ENCODE results near the gene CENPU.

GRCh38 chr4:184722798-184723197 lies 11.1 kb downstream of the CENPU start:
- TF ChIP-seq POLR2AphosphoS5 (IDR thresholded peaks at IDR 0.05; ENCODE audit: low read depth) (no peak), EZH2 (IDR thresholded peaks at IDR 0.05; ENCODE audit: low read depth, unreplicated experiment) (no peak), CTCF (conservative IDR thresholded peaks at IDR 0.05; ENCODE audit: low read depth in 2 of 2) (no peak), EZH2phosphoT487 (IDR thresholded peaks at IDR 0.05; ENCODE audit: unreplicated experiment) (no peak), REST (IDR thresholded peaks at IDR 0.05; ENCODE audit: unreplicated experiment) (no peak), ZNF331 (CRISPR knock-in tag; IDR thresholded peaks at IDR 0.05; ENCODE audit: low read depth) (no peak), CREB1 (CRISPR knock-in tag; IDR thresholded peaks at IDR 0.05; ENCODE audit: low read depth) (no peak), NANOG (IDR thresholded peaks at IDR 0.05; ENCODE audit: borderline replicate concordance) (no peak), ZNF114 (CRISPR knock-in tag; IDR thresholded peaks at IDR 0.05) (no peak), JUNB (IDR thresholded peaks at IDR 0.05; ENCODE audit: unreplicated experiment) (no peak), ETS1 (IDR thresholded peaks at IDR 0.05) (no peak), ZNF462 (CRISPR knock-in tag; IDR thresholded peaks at IDR 0.05) (no peak), STAT1 (IDR thresholded peaks at IDR 0.05; ENCODE audit: unreplicated experiment) (no peak)

Data from GM23338 (cell line).